Activated effector memory CD4-positive, alpha-beta T cell treated with anti-CD3 and anti-CD28 coated beads, Interleukin-2, amount 50 U/mL, for 16 hours (primary cell): Measurements from ENCODE around the gene BMP5.

Experiments used
- DNase-seq: peaks from one replicate; pipeline ENCODE4 v3.0.0-alpha.2; 2020

The BMP5 gene

DNA sequence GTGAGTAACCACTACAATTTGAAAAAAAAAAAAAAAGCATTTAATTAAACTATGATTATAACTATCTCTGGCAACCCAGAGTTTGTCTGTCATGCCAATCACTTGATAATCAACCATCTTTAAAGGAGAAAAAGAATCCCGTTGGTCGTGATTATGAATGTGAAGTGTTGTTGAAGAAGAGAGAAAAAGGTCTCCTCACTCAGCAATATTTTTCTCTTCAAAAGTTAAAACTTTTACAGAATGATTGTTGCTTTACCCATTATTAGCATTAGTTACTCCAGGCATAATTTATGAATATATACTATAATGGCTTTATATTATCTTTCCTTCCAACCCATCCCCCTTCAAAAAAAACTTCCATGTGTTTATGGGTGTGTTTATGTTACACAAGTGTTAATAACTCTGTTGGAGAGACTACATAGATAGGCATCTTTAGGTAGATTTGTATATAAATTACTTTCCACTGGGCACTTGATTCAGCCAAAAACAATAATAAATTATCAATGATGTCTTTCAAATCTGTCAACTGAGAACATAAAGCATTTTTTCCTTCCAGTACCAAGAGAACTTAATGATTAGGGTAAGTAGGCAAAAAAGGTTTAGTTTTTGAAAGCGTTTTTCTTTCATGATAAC, 5.1 kb downstream of the BMP5 start:
- DNase-seq = no peak

DNA sequence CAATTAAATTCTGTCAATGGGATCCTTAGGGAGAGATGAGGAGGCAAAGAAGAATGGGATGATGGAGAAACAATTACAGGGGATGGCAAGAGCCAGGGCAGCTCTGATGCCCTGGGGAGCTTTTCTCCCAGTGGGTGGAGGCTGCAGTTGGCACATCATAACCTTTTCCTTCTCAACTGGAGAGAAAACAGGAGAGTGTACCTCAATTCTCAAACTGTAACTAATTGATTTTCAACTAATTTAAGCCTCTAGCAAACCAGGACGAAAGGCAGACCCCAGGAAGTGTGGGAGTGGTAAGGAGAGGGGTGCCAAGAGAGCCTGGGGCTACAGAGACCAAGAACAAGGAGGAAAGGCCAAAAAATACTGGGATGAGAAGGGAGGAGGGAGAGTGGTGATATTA, 5.7 kb downstream of the BMP5 start:
- DNase-seq = no peak

DNA sequence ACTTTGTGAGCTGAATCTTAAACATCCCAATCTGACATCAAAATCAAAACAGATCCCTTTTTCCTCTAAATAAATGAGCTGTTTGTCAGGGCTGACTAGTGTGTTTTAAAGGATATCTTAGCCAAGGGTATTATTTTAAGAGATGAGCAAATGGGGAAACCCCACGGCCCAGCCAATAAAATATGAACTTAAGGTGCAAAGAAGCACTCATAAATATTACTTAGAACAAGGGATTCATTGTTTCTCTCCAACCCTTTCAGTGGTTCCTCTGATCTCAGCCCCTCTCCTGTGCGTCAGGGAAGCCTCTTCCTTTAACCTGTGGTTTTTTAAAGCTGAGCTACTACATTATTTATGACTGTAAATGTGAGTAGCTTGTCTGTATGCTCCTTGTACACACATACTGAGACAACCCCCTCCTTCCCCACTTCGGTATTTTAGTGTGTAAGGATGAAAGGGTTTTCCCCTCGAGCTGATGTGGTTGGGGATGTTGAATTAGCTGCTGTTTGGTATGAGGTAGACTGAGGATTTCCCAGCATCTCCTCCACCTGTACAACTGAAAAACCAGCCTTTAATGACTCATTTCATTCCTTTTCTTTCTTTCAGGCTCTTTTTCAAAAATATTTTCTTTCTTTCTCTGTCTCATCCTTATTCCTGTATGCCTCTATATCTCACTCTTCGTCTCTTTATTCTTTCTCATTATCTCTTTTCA, 6.5 kb downstream of the BMP5 start:
- no peak for DNase-seq

DNA sequence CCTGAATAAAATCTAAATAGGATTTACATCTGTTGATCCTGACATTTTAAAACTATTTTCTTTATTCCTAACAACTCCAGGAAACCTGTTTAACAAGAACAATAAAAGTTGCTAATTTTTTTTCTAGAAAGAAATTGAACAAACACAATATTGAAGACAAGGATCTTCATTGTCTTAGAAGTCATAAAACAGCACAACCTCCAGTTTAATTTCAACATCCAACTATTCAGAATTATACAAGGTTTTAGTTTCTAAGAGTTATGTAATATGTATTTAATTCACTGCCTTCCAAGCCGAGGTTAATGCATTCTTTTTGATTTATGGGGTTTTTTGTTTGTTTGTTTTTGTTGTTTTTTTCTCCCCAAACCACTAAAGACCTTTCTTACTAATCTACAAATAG, 7.2 kb downstream of the BMP5 start:
- no peak for DNase-seq

DNA sequence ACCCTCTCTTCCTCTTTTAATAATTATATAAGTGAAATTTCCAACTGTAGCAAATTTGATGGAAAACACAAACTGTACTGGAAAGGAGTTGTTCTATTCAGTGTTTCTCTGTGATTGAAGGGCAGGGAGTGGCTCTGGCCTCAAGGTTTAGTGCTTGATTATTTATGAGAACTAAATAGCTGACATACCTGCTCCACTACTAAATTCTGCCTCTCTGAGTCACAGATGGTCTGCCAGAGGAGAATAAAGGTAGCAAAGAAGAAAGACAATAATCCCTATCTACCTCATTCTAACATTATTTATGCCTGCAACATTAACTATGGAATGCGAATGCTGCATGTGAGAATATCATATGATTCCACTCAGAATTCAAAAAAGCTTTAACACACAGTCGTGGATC, 9.3 kb downstream of the BMP5 start:
- no peak for DNase-seq

DNA sequence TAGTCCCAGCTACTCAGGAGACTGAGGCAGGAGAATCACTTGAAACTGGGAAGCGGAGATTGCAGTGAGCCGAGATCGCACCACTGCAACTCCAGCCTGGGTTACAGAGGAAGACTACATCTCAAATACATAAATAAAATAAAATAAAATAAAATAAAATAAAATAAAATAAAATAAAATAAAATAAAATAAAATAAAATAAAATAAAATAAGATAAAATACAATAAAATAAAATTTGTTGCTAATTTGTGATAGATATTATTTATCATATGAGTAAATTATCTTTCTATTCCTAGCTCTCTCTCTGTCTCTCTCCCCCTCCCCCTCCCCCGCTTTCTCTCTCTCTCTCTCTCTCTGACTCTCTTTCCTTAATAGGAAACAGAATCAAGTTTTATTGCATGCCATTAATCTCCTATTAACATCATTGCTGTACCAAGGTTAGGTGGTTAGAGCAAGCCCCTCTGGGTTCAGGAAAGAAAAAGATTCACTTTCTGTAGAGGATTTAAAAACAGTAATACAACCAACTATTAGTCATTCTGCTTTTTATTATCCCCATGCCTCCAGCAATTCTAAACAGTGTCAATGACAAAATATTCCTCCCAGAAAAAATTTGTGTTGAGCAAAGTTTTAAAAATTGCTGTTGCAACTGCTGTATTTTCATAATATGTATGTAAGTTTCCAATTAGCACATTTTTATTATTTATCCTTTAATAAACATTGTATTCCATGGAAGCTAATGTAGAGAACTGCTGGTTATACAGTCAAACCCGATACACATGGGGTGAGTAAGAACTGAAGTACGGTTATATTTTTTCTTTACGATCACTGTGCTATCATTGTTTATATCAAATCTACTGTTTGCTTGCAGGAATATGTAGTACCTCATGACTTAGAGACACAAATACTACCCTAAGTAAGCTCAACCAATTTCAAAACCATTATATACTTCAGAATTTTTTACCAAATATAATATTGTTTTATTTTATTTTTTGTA, 22.1 kb downstream of the BMP5 start:
- no peak for DNase-seq

DNA sequence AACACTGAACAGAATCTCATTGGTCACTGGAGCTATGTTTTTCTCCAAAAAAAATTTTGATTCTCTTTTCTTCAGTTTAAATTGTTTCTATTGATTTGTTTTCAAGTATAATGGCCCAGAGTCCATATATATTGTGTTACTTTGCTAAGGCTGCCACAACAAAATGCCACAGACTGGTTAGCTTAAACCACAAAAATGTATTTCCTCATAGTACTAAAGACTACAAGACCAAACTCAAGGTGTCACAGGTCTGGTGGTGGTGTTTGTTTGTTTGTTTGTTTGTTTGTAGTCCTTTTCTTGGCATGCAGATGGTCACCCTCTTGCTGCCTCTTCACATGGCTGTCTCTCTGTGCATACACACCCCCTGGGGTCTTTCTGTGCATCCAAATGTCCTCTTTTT, 34.0 kb downstream of the BMP5 start:
- no peak for DNase-seq

DNA sequence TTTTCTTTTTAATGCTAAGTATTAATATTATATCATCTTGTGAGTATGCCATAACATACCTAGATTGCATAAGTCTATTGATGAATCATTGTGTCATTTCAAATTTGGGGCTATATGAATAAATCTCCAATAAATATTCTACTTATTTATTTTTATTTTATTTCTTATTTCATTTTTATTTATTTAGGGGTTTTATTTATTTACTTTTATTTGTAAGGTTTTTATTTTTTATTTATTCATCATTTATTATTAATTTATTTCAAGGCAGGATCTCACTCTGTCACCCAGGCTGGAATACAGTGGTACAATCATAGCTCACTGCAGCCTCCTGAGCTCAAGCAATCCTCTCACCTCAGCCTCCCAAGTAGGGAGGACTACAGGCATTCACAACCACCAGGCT, 36.3 kb downstream of the BMP5 start:
- DNase-seq = no peak

DNA sequence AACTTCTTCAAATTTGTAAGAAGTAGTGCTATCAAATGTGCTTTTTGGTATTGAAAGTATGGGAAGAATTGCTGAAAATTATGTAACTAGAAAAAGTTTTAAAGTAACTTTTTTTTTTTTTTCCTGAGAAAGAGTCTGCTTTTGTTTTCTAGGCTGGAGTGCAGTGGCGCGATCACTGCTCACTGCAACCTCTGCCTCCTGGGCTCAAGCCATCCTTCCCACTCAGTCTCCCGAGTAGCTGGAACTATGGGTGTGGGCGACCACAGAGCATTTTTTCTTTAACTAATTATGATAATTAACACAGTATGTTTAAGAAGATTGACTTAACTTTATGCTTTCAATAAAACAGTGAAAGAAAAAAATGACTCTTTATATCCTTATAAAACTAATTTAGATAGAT, 38.4 kb downstream of the BMP5 start:
- DNase-seq = no peak

DNA sequence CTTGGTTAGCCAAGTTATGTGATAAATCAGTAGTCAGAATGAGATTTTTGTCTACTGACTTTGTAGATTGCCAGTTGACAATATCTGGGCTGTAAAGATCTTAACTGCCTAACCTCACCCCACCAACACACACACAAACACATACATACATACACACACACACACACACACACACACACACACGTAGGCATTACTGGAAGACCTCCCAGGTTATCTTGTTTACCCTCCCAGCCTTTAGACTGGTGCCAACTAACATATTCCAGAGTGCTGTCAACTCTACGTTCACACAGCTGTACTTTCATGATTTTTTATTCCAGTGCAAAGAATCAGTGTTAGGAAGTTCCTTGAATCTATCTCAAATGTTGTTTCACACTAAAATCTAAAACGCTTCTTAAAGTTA, 38.9 kb downstream of the BMP5 start:
- no peak for DNase-seq

DNA sequence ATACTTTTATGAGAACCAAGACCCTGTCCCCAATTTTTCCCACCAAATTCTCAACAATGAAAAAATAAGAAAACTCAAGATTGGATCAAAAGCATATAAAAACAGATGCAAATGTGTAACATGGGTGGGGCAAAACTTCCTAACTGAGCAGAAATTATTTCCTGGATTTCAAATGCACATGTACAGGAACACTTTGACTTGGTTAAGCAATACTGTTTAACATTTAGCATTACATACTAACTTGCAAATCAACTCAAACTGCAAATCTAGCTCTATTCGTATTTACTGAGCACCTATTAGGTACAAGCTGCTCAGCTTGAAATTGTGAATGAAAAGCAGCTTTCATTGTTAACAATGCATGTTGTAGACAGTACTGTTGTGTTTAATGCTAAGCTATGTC, 40.2 kb downstream of the BMP5 start:
- DNase-seq = no peak

DNA sequence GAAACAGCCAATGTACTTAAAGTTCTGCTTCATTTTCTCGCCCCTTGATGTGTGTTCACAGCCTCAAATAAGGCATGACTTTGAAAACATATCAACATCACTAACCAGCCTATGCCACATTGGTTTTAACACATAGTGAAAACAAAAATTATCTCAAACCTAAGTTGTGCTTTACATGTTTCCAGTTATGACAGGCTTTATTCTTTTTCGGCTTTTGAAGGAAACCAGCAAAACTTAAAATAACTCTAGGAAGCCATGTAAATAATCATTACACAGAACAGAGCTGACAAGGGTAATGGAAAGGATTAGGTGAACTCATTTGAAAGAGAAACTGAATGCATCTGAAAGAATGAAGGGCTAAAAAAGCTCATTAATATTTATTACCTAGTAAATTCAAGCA, 42.1 kb downstream of the BMP5 start:
- no peak for DNase-seq

DNA sequence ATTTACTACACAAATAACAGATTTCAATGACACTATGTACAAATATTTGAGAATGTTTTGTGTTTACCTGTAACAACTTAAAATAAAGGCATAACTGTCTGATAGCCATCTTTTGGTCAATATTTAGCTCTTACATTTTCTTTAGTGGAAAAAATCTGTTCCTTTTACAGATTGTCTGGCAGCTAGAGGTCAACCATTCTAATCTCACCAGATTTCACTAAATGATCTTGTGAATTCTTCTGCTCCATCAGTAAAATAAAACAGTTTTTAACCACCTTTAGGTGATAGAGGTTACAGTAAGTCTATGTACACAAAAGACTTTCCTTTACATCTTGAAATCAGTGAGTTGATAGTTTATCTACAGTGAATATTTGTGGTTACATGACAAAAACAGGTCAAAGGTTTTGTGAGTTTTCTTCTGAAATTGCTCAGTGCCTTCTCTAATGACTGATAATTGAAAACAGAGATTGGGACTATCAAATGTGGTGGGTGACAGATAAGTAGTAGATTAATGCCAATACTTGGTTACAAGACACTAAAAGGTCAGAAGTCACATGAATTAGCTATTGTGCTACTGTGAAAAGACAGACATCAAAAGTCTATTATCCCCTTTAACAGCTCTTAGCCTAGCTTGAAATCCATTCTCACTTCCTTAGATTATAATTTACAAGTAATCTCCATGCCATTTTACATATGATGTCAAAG, 47.4 kb downstream of the BMP5 start:
- no peak for DNase-seq

DNA sequence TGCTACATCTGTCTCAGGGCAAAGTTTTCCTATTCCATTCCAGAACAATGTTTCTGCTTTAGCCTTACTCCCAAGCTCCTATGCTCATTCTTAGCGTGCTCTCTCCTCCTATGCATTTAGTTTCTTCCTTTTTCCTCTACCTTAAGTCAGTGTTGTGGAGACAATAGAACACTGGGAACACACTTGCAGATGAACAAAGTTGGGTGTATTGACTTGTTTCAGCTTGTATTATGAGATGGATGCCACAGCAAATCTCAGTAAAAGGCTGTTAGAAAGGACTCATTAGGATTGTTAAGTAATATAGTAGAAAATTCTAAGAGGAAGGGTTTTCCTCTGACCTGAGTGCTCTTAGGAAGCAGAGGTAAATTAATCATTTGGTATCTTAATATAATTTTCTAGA, 48.4 kb downstream of the BMP5 start:
- DNase-seq = no peak

DNA sequence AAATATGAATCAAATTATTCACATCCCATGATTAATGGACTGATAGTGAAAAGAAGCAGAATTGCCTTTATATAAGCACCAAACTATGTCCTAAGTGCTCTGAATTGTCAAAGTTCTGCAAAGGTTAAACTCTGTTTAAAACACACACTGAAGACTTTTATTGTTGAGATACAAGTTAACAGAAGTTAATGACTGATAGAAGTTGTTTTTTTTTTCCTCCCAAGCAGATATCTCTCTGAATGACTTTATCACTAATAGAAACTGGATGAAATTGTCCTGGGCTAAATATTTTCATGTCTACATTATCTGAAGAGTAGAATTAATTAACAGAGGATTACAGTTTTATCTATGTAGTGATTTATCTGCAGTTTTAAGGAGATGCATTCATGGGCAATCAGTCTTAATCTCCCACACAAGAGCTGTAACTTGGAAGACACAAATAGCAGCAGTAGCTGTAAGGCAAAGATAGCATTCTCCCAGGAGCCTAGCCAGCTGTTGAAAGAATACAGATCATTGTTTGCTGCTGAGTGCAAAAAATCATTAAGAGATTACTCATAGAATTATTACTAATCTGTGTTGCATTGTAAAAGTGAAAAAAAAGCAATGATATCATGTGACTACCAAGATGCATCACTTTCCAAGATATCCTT, 49.9 kb downstream of the BMP5 start:
- no peak for DNase-seq

DNA sequence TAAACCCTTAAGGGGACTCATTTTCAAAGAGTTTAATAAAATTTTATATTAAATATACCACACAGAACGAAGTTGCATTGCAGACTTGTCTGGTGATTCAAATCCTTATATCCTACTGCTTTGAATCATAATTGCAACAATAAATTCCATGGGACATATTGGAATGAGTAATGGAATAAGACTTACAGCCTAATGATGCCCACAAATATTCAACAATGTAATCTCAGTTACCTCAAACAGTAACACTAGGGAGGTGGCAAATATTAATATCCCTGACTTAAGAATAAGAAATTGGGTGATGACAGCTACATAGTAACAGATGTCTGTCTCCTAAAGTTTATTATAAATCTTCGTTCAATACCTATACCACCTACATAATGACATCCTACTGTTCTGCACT, 52.6 kb downstream of the BMP5 start:
- DNase-seq = no peak

DNA sequence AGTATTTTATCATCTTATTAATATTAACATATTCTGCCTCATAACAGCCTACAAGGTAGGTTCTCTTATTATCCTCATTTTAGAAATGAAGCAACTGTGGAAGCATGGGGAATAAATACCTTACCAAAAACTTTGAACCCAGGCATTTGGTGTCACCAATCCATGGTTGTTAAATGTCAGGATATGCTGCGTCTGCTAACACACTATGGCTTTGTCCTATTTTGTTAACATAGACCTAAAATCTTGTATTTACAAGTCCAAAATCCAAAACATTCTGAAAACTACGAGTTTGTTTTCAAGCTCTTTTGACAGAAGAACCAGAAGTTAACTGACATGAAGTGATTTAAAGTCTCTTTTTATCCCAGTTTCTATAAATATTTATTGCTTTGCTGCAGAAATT, 53.4 kb downstream of the BMP5 start:
- DNase-seq = no peak

DNA sequence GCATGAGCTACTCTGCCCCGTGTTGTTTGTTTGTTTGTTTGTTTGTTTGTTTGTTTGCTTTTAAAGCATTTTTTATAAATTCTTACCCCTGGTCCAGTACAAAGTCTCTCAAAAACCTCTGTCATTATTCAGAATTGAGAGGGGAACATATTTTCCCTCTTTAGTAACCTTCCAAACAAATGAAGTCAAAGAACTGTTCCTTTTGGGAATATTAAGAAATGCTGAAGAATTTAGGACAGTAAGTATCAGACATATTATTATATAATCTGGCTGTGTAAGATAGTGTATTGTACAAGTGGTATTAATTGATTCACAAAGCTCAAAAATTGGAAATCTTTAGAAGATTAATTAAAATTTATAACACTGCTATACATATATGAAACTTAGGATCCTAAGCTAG, 54.7 kb downstream of the BMP5 start:
- no peak for DNase-seq

DNA sequence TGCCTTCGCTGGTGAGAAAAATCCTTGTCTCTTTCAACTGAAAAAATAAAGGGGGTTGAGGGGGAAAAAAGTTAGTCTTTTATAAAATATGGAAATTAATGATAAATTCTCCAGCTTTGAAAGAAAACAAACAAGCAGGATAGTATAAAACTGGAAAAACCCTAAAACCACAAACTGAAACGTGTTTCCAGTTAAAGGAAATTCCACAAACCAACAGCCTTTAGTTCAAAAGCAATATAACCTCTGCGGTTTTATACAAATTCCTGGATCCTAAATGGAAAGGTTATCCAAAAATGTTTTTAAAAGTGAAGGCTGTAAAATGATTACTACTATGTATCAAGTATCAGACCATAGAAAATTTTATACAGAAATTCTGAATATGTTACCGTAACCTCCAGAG, 55.6 kb downstream of the BMP5 start:
- no peak for DNase-seq

DNA sequence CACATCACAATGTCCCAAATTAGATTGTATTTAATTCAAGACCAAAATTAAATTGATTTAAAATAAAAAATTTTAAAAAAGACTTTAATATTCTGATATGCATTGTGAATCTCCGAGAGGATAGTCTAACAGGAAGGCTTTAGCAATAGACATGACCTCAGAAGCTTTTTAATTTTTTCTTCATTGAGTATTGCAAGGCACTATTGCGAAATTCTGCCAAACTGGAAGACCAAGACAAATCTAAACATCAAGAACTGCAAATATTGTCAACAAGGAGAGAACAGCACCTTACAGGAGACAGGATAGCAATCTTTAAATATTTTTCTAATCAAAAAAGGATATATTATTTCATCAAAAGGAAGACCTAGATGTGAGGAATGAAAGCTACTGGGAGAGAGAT, 56.9 kb downstream of the BMP5 start:
- no peak for DNase-seq

DNA sequence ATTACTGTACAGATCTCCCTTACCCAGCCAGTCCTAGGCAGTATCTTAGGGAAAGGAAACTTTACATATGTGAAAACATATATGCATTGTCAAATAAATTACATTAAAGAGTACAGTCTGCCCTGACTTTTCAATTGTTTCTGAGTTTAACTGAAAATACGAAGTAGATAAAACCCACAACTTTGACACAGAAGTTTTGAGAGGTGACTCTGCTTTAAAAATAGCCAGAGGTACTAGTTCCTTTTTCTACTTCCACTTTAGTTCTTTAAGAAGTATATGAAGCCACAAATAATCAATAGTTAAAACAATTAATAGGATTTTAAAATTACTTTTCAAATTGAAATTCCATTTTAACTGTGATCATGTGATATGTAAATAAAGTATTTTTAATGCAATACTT, 62.9 kb downstream of the BMP5 start:
- no peak for DNase-seq

DNA sequence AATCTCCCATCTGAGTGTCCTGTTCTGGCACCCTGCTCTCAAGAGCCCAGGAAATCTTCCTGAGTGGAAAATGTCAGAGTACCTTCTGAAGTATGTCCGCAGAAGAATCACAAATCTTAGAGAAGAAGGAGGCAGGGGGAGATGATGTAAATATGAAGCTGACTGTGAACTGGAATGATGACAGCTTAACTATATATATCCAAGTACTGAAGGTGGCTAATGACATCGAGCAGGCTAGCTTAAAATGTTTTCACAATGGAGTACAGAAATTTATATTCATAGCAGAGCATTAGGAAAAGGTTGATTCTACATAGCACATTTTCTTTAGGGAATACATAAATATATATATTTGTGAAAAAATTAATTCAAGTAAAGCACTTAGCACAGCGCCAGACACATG, 64.3 kb downstream of the BMP5 start:
- DNase-seq = no peak

DNA sequence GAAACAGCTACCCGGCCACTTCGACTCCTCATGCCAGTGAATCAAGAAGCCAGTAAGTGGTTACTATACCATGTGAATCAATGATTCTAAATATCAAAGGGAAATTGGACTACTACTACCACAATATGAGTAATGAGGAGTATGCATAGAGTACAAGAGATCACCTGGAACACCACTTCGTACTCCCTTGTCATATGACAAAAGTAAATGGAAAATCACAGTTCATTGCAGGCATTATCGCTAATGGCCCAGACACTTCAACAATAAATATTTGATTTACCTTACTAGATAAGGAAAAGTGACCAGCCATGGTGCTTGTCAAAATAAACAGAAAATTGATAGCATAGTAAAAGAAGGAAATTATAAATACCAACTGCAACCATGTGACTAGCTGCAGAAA, 73.1 kb downstream of the BMP5 start:
- DNase-seq = no peak
